Fibroblast of lung (primary cell): ENCODE data around the gene CLK4. TPM values are rescaled to one million over a fixed set of nuclear protein-coding genes. Genes with fewer than 3 reads are reported as not detected.

Source experiments
- DNase-seq, 2 donors: peaks; one replicate each; pipeline versions ENCODE4 v3.0.0 to v3.0.0-alpha.2; 2010; ENCODE audit warnings: low read depth in 2 of 2
- H2AFZ ChIP-seq: 2 replicates; pipeline ENCODE4 v1.5.1; 2012; ENCODE audit warnings: low read length, control low read depth, inconsistent platforms
- H3K27ac ChIP-seq: 2 replicates; pipeline ENCODE4 v1.5.1; 2011; ENCODE audit warnings: low read length, control low read depth; ENCODE audit not compliant: insufficient read depth
- H3K27me3 ChIP-seq: 2 replicates; pipeline ENCODE4 v1.5.1; 2011; ENCODE audit warnings: mild to moderate bottlenecking, low read length; ENCODE audit not compliant: control insufficient read depth, insufficient read depth
- H3K36me3 ChIP-seq: 2 replicates; pipeline ENCODE4 v1.5.1; 2011; ENCODE audit warnings: low read length; ENCODE audit not compliant: control insufficient read depth, insufficient read depth
- H3K4me1 ChIP-seq: 2 replicates; pipeline ENCODE4 v1.5.1; 2011; ENCODE audit warnings: low read length; ENCODE audit not compliant: control insufficient read depth, insufficient read depth; ENCODE audit errors: extremely low read depth
- H3K4me2 ChIP-seq: 2 replicates; pipeline ENCODE4 v1.5.1; 2011; ENCODE audit warnings: low read length, control low read depth; ENCODE audit not compliant: insufficient read depth; ENCODE audit errors: extremely low read depth
- H3K4me3 ChIP-seq, 4 experiments: fragments of 200-600 bp in 1 of 4; sonication (generic) in 1 of 4; replicated peaks in 1 of 4; 2 replicates each; pipeline ENCODE4 v1.5.1; 2011 to 2016; ENCODE audit warnings: low read length in 4 of 4, low read depth in 3 of 4, mild to moderate bottlenecking in 3 of 4, control low read depth in 2 of 4, inconsistent platforms in 1 of 4, mixed read lengths in 1 of 4; ENCODE audit not compliant: insufficient read depth in 1 of 4; ENCODE audit errors: control extremely low read depth in 1 of 4
- H3K79me2 ChIP-seq: 2 replicates; pipeline ENCODE4 v1.5.1; 2012; ENCODE audit warnings: mild to moderate bottlenecking, low read length, inconsistent platforms; ENCODE audit not compliant: control insufficient read depth, insufficient read depth
- H3K9ac ChIP-seq: 2 replicates; pipeline ENCODE4 v1.5.1; 2011; ENCODE audit warnings: mild to moderate bottlenecking, low read length, control low read depth; ENCODE audit not compliant: insufficient read depth
- H3K9me3 ChIP-seq: 2 replicates; pipeline ENCODE4 v1.5.1; 2012; ENCODE audit warnings: low read depth, low read length; ENCODE audit not compliant: control insufficient read depth, insufficient read depth
- H4K20me1 ChIP-seq: 2 replicates; pipeline ENCODE4 v1.5.1; 2011; ENCODE audit warnings: low read length; ENCODE audit not compliant: control insufficient read depth, insufficient read depth; ENCODE audit errors: extremely low read depth
- CTCF ChIP-seq, 2 donors: IDR thresholded peaks in 1 of 2; conservative IDR thresholded peaks in 1 of 2; 1 replicate in 1 of 2; 2 replicates in 1 of 2; pipeline ENCODE4 v1.5.1; 2011 to 2012; ENCODE audit warnings: low read length in 2 of 2, control low read depth in 1 of 2, inconsistent platforms in 1 of 2, low read depth in 1 of 2, mild to moderate bottlenecking in 1 of 2
- EZH2 ChIP-seq: IDR thresholded peaks from 2 replicates; pipeline ENCODE4 v1.5.1; 2012; ENCODE audit warnings: low read length, control low read depth, mild to moderate bottlenecking; ENCODE audit errors: missing control alignments
- polyA plus RNA-seq, 2 donors: library from polyadenylated mRNA; depleted of rRNA in 1 of 2; stranded (reverse) in 1 of 2; unstranded in 1 of 2; fragments of >200 nt; gene quantifications; 2 replicates each; pipeline ENCODE4 v1.2.1, GENCODE V29; 2011 to 2012; ENCODE audit warnings: missing spikeins in 1 of 2
- total RNA-seq: library from RNA; depleted of rRNA; stranded (reverse); fragments of >200 nt; gene quantifications from 2 replicates; pipeline ENCODE4 v1.2.1, GENCODE V29; 2014

CLK4 gene
- total and polyA plus RNA-seq, 2 donors (not counting 1 experiment from before 2014, with no cell fraction given): 20.7 to 27.9 TPM

GRCh38 chr5:178630475-178630930 is 3.7 kb upstream of the CLK4 start:
- H2AFZ ChIP-seq: no peak overlapping the region
- no peaks in the 10 kb centered on the region for H3K27me3 ChIP-seq
- no peaks in the 10 kb centered on the region for H3K9me3 ChIP-seq
- H4K20me1 ChIP-seq: no peaks in the 10 kb centered on the region
- peaks cover 13% of the 10 kb centered on the region for H3K79me2 ChIP-seq
- no peak overlapping the region for H3K4me2 ChIP-seq
- no peaks in the 10 kb centered on the region for H3K36me3 ChIP-seq
- H3K4me3 ChIP-seq: no peak overlapping the region
- no peak overlapping the region for H3K9ac ChIP-seq
- no peaks in the 10 kb centered on the region for H3K4me1 ChIP-seq
- TF ChIP-seq CTCF (conservative IDR thresholded peaks at IDR 0.05 in 1 of 2, IDR thresholded peaks at IDR 0.05 in 1 of 2; ENCODE audit: low read depth in 1 of 2, low read length in 2 of 2) (no peak), EZH2 (no peak)
- H3K27ac ChIP-seq: no peak overlapping the region
- peak; percentile 8 to 29 for DNase-seq

- H3K79me2 ChIP-seq: peaks cover 46% of the 10 kb centered on the region
- peak overlapping the region; percentile 58 for H3K9ac ChIP-seq
- peak overlapping the region; percentile 89 for H2AFZ ChIP-seq
- DNase-seq: no peak
- no peaks in the 10 kb centered on the region for H4K20me1 ChIP-seq
- no peaks in the 10 kb centered on the region for H3K4me1 ChIP-seq
- H3K9me3 ChIP-seq: no peaks in the 10 kb centered on the region
- no peaks in the 10 kb centered on the region for H3K27me3 ChIP-seq
- H3K4me3 ChIP-seq: peak overlapping the region; percentile 37 to 70 (median 51)
- peak overlapping the region; percentile 65 for H3K4me2 ChIP-seq
- TF ChIP-seq EZH2 (no peak), CTCF (conservative IDR thresholded peaks at IDR 0.05 in 1 of 2, IDR thresholded peaks at IDR 0.05 in 1 of 2; ENCODE audit: low read depth in 1 of 2, low read length in 2 of 2) (no peak)
- peaks cover under 1% of the 10 kb centered on the region for H3K36me3 ChIP-seq
- H3K27ac ChIP-seq: peak overlapping the region; percentile 10
Observed at GRCh38 chr5:178627259-178627598, 379 bp upstream of the CLK4 start.

GRCh38 chr5:178625679-178626483 is 969 bp downstream of the CLK4 start:
- Histone ChIP-seq H3K79me2 (peaks cover 54% of the 10 kb centered on the region), H3K9ac (peak overlapping the region; percentile 91), H3K4me1 (no peaks in the 10 kb centered on the region), H3K9me3 (no peaks in the 10 kb centered on the region), H3K27me3 (no peaks in the 10 kb centered on the region), H2AFZ (no peak overlapping the region), H4K20me1 (no peaks in the 10 kb centered on the region), H3K36me3 (peaks cover 3% of the 10 kb centered on the region), H3K4me2 (peak overlapping the region; percentile 90), H3K27ac (peak overlapping the region; percentile 80), H3K4me3 (peak overlapping the region; percentile 64 to 94 (median 82))
- no peak for TF ChIP-seq CTCF (conservative IDR thresholded peaks at IDR 0.05 in 1 of 2, IDR thresholded peaks at IDR 0.05 in 1 of 2; ENCODE audit: low read depth in 1 of 2, low read length in 2 of 2)
- no peak for TF ChIP-seq EZH2
- peak; percentile 45 to 57 for DNase-seq
